Epithelial cell of proximal tubule (primary cell): ENCODE data around the gene RIBC1. TPM values are rescaled to one million over a fixed set of nuclear protein-coding genes. Genes with fewer than 3 reads are reported as not detected.
"Not testable (repeated sequence)": the region's sequence is repeated elsewhere in the genome, so short reads cannot be mapped to it uniquely, and the experiment has no call there.

Source experiments
- DNase-seq: peaks from one replicate; pipeline ENCODE4 v3.0.0-alpha.2; 2011; ENCODE audit warnings: low read depth
- H3K4me3 ChIP-seq: 2 replicates; pipeline ENCODE4 v1.5.1; 2011; ENCODE audit warnings: low read depth, mild to moderate bottlenecking, low read length
- CTCF ChIP-seq: conservative IDR thresholded peaks from 2 replicates; pipeline ENCODE4 v1.5.1; 2012; ENCODE audit warnings: low read depth, mild to moderate bottlenecking, low read length
- total RNA-seq: library from RNA; depleted of rRNA; stranded (reverse); fragments of >200 nt; gene quantifications from 2 replicates; pipeline ENCODE4 v1.2.3, GENCODE V29; 2015

Gene RIBC1
- total RNA-seq, 1 donor from 2014 or later, result 0.92 TPM

DNA sequence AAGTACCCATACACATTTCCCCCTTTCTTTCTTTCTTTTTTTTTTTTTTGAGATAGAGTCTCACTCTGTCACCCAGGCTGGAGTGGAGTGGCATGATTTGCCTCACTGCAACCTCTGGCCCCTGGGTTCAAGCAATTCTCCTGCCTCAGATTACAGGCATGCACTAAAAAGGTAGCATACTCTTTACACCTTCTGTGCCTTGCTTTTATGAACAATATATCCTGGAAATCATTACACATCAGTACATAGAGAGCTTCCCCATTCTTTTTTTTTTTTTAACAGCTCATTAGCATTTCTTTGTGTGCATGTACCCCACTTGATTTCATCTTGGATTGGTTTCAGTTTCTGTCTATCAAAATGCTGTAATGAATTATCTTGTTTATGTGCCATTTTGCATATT, 30.1 kb downstream of the RIBC1 start:
- H3K4me3 ChIP-seq, result no peak overlapping the region
- DNase-seq, result no peak
- TF ChIP-seq CTCF, result no peak

- no peak for TF ChIP-seq CTCF
- DNase-seq, result no peak
- H3K4me3 ChIP-seq, result no peak overlapping the region
These were observed 33.6 kb downstream of the RIBC1 start for GRCh38 chrX:53456254-53456653.

GRCh38 chrX:53458082-53458481, 35.4 kb downstream of the RIBC1 start:
- H3K4me3 ChIP-seq, result no peak overlapping the region
- TF ChIP-seq CTCF, result no peak
- DNase-seq, result no peak

GRCh38 chrX:53468659-53469058, 46.0 kb downstream of the RIBC1 start:
- H3K4me3 ChIP-seq, DNase-seq: not testable (repeated sequence)

DNA sequence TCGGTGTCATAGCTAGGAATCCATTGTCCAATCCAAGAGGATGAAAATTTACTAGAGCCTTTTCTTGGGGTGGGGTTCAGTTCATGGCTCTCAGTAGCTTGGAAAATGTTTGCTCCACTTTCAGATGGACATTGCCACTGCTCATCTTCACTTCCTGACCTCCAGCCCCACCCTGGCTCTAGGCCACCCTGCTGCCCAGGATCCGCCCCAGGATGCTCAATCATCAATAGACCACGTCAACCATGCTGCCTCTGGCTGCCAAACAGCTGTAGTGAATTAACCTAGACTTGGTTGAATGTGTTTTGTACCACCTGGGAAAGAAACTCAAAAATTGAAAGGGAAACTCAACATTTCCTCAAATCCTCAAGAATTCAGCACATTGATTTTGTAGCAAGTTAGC, 48.7 kb downstream of the RIBC1 start:
- TF ChIP-seq CTCF, result no peak
- H3K4me3 ChIP-seq, result no peak overlapping the region
- no peak for DNase-seq

- DNase-seq, result no peak
- no peak overlapping the region for H3K4me3 ChIP-seq
- no peak for TF ChIP-seq CTCF
These were observed 52.0 kb downstream of the RIBC1 start for GRCh38 chrX:53474707-53475106.

DNA sequence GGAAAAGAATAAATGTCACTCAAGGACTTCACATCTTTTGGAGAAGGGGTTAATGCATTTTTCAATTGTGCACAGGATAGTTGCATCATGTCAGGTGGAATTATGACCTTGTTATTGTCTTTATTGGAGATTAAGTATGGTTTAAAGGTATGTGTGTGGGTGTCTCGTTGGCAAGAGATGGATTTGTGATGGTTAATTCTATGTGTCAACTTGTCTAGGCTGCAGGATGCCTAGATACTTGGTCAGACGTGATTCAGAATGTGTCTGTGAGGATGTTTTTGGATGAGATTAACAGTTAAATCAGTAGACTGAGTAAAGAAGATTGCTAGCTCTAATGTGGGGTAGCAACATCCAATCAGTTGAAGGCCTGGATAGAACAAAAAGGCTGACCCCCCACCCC, 53.7 kb downstream of the RIBC1 start:
- no peak for TF ChIP-seq CTCF
- no peak overlapping the region for H3K4me3 ChIP-seq
- no peak for DNase-seq

- DNase-seq, result no peak
- no peak overlapping the region for H3K4me3 ChIP-seq
These were observed 56.6 kb downstream of the RIBC1 start for GRCh38 chrX:53479301-53479700.

More at GRCh38 chrX:53479301-53479700, 56.6 kb downstream of the RIBC1 start:
- TF ChIP-seq CTCF, result no peak
